Right lobe of liver (tissue), 4 donors: ENCODE data around the gene CLCNKB.

ENCODE experiments used
- POLR2A ChIP-seq: fragments of 450-650 bp; IDR thresholded peaks from one replicate; pipeline ENCODE4 v1.6.1; 2017; ENCODE audit warnings: antibody characterized with exemption, mild to moderate bottlenecking
- TF ChIP-seq, protein P1 (sequence below), 4 donors: fragments of 200-600 bp in 3 of 4; fragments of 450-650 bp in 1 of 4; IDR thresholded peaks; one replicate each; pipeline versions ENCODE4 v1.5.1 to v1.8.0; 2016 to 2022; ENCODE audit warnings: antibody characterized with exemption in 4 of 4, mild to moderate bottlenecking in 2 of 4
- donor health status: DM: no; HTN: no; CAD: no.
- donor health status: DM: no; HTN: no; CAD: no.
- donor health status: DM: no; HTN: yes; CAD: no.

DNA sequence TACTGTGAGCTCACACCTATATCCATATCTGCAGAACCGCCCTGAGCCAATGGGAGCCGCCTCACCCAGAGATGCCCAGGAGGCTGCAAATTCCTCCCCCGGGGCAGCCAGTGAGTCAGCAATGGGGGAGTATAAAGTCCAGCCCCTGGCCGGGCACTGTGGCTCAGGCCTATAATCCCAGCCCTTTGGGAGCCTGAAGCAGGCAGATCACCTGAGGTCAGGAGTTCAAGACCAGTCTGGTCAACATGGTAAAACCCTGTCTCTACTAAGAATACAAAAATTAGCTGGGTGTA, 5.0 kb upstream of the CLCNKB start:
- TF ChIP-seq, protein P1, sequence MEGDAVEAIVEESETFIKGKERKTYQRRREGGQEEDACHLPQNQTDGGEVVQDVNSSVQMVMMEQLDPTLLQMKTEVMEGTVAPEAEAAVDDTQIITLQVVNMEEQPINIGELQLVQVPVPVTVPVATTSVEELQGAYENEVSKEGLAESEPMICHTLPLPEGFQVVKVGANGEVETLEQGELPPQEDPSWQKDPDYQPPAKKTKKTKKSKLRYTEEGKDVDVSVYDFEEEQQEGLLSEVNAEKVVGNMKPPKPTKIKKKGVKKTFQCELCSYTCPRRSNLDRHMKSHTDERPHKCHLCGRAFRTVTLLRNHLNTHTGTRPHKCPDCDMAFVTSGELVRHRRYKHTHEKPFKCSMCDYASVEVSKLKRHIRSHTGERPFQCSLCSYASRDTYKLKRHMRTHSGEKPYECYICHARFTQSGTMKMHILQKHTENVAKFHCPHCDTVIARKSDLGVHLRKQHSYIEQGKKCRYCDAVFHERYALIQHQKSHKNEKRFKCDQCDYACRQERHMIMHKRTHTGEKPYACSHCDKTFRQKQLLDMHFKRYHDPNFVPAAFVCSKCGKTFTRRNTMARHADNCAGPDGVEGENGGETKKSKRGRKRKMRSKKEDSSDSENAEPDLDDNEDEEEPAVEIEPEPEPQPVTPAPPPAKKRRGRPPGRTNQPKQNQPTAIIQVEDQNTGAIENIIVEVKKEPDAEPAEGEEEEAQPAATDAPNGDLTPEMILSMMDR (IDR thresholded peaks at IDR 0.05), result no peak
- TF ChIP-seq POLR2A, result no peak
